ENCODE measurements around the gene ENDOG.

- TF ChIP-seq EZH2phosphoT487 (IDR thresholded peaks at IDR 0.05; ENCODE audit: low read length): no peak
- no peak for TF ChIP-seq EZH2 (optimal IDR thresholded peaks at IDR 0.05; ENCODE audit: low read depth, low read length)
- TF ChIP-seq CTCF (IDR thresholded peaks at IDR 0.05; ENCODE audit: low read length): no peak
These were observed 1.7 kb downstream of the ENDOG start for GRCh38 chr9:128819716-128820664.
